ENCODE measurements around the gene MED19.
"Not testable (repeated sequence)": the region's sequence is repeated elsewhere in the genome, so short reads cannot be mapped to it uniquely, and the experiment has no call there.

Gene MED19, protein sequence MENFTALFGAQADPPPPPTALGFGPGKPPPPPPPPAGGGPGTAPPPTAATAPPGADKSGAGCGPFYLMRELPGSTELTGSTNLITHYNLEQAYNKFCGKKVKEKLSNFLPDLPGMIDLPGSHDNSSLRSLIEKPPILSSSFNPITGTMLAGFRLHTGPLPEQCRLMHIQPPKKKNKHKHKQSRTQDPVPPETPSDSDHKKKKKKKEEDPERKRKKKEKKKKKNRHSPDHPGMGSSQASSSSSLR

GRCh38 chr11:57711414-57712255 is at the start of gene MED19:
Gene MED19, minus strand, starts transcription at chr11:57712215. Its CDS starts 36 bp downstream, at chr11:57712179.
- DNase-seq, result peak; percentile 49 to 63

GRCh38 chr11:57758174-57758573 is 46.2 kb upstream of the MED19 start:
- DNase-seq, result no peak

- no peak for DNase-seq
Observed at GRCh38 chr11:57752954-57753353, 40.9 kb upstream of the MED19 start.

DNA sequence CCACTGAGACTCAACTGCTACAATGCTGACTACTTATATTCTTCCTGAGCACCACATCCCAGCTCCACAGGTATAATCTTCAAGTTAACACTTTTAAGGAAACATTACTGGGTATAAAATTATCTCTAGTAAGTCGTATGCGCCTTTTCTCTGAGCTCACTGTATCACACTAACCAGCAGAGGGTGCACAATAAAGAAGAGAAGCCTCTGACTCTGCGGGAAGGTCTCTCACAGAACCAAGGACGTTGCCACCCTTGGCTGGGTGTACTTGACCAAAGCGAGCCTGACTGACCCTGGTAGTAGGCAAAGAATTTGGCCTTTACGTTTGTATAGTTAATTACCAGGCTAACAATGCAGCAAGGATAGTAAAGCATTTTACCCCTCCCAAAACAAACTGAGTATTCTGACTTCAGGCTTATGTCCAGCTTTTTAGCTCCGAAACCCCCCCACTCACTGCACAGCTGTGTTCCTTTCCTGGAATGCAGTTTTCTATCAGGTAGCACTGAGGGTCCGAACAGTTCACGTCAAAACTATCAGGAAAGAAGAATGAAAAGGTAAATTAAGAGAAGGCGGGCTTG is 39.8 kb upstream of the MED19 start, which contains the start of gene BTBD18:
TSS of gene BTBD18 (minus strand) at position 144 of the 578 bp plus-strand sequence. CDS start 631 bp downstream, outside the sequence.
- DNase-seq, result peak; percentile 21 to 34

- DNase-seq, result no peak
Observed at GRCh38 chr11:57751176-57751575, 39.2 kb upstream of the MED19 start.

GRCh38 chr11:57746920-57747319 is 34.9 kb upstream of the MED19 start:
- no peak for DNase-seq

- no peak for DNase-seq
Observed at GRCh38 chr11:57745206-57745605, 33.2 kb upstream of the MED19 start.

DNA sequence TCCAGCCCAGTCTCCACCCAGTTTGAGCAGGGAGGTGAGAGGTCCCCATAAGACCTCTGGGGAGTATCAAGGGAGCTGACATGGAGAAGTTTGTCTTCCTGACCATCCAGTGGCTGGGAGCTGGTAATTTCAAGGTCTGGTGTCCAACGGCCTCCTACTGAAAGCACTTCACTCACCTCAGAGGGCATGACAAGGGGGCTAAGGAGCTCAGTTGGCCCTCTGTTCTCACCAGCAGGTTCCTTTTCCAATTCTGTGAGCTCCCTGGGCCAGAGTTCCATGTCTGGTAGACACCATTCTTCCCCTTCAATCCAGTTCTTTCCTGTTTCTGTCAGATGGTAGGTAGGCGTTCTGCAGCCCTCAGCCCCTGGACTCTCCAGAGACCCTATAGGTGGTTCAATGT is 32.3 kb upstream of the MED19 start:
- no peak for DNase-seq

- no peak for DNase-seq
Observed at GRCh38 chr11:57742087-57742452, 30.1 kb upstream of the MED19 start.

GRCh38 chr11:57741132-57742086 is 29.4 kb upstream of the MED19 start, which contains the start of gene SELENOH:
Gene SELENOH, plus strand, starts transcription at chr11:57741491. Its CDS starts 105 bp downstream, at chr11:57741596.
- peak; percentile 95 to 97 for DNase-seq

- DNase-seq, result no peak
Observed at GRCh38 chr11:57735619-57736298, 23.7 kb upstream of the MED19 start.

DNA sequence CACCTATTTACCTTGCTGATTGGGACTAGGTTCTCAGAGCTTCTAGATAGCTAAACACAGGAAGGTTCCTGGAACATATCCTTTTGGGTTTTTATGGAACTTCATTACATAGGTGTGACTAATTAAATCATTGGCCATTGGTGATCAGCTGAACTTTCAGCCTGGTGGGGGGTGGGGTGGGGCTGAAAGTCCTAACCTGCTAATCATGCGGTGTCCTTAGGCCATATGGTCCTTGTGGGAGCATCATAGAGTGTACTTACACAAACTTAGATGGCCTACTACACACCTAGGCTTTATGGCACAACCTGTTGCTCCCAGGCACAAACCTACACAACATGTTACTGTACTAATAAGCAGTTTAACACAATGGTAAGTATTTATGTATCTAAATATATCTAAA is 20.6 kb upstream of the MED19 start:
- DNase-seq, result no peak

- DNase-seq, result no peak
Observed at GRCh38 chr11:57729479-57729878, 17.5 kb upstream of the MED19 start.

- DNase-seq, result no peak
Observed at GRCh38 chr11:57728829-57729228, 16.8 kb upstream of the MED19 start.

DNA sequence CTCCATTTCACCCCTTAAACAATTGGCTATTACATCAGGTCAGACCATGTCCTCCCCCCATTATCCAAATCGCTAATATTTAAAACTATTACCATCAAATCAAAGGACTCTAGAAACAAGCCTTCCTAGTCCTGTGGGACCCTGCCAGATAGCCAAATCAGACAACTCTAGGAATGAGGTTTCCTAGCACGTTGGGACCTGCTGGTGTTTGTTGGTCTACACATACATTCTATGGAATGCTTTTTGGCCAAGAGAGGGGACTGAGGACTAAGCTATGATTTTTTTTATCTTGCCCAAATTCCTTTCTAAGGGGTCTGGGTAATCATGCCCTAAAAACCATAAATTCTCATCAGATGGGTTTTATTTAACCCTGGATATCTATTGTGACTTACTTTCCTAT is 15.2 kb upstream of the MED19 start:
- no peak for DNase-seq

DNA sequence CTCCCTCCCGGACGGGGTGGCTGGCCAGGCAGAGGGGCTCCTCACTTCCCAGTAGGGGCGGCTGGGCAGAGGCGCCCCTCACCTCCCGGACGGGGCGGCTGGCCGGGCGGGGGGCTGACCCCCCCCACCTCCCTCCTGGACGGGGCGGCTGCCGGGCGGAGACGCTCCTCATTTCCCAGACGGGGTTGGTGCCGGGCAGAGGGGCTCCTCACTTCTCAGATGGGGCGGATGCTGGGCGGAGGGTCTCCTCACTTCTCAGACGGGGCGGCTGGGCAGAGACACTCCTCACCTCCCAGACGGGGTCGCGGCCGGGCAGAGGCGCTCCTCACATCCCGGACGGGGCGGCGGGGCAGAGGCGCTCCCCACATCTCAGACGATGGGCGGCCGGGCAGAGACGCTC is 4.7 kb upstream of the MED19 start:
- not testable (repeated sequence) for DNase-seq

- no peak for DNase-seq
Observed at GRCh38 chr11:57713835-57714234, 1.8 kb upstream of the MED19 start.

- peak; percentile 94 to 100 for DNase-seq
Observed at GRCh38 chr11:57712256-57713150, 488 bp upstream of the MED19 start, which contains the start of gene TMX2. Gene TMX2, plus strand, starts transcription at chr11:57712593. Its CDS starts 26 bp downstream, at chr11:57712619.

- no peak for DNase-seq
Observed at GRCh38 chr11:57709802-57710367, 2.1 kb downstream of the MED19 start.

- not testable (repeated sequence) for DNase-seq
Observed at GRCh38 chr11:57705432-57705831, 6.6 kb downstream of the MED19 start.

All from inflammatory macrophage treated with lipopolysaccharide for 1 hour (primary cell).